Stimulated activated CD4-positive, alpha-beta T cell treated with anti-CD3 and anti-CD28 coated beads, Interleukin-4, amount 100 ng/mL, for 48 hours (primary cell): ENCODE results near the gene TMEM134.
"Not testable (repeated sequence)": the region's sequence is repeated elsewhere in the genome, so short reads cannot be mapped to it uniquely, and the experiment has no call there.

Experiments
- DNase-seq, 2 donors: peaks; one replicate each; pipeline ENCODE4 v3.0.0-alpha.2; 2020; ENCODE audit warnings: low read depth in 2 of 2

TMEM134 gene

GRCh38 chr11:67468759-67469507 is at the start of gene TMEM134:
TSS of gene TMEM134 (minus strand) at chr11:67469251. CDS start at chr11:67469192, 59 bp downstream.
- peak; percentile 89 to 95 for DNase-seq

- DNase-seq: no peak
Observed at GRCh38 chr11:67517784-67518552, 48.9 kb upstream of the TMEM134 start.

GRCh38 chr11:67516806-67517205 is 47.8 kb upstream of the TMEM134 start:
- DNase-seq: no peak

- no peak for DNase-seq
Observed at GRCh38 chr11:67514116-67514515, 45.1 kb upstream of the TMEM134 start.

- DNase-seq: not testable (repeated sequence)
Observed at GRCh38 chr11:67511558-67511957, 42.5 kb upstream of the TMEM134 start.

GRCh38 chr11:67510023-67510345 is 40.9 kb upstream of the TMEM134 start:
- DNase-seq: no peak

GRCh38 chr11:67508486-67509121 is 39.6 kb upstream of the TMEM134 start:
- peak; percentile 99 for DNase-seq

- peak; percentile 98 to 99 for DNase-seq
Observed at GRCh38 chr11:67507864-67508485, 38.9 kb upstream of the TMEM134 start, which contains the start of gene CDK2AP2. TSS of gene CDK2AP2 (minus strand) at chr11:67508162. CDS start at chr11:67508082, 80 bp downstream.

- no peak for DNase-seq
Observed at GRCh38 chr11:67507242-67507863, 38.3 kb upstream of the TMEM134 start.

- no peak for DNase-seq
Observed at GRCh38 chr11:67506426-67507051, 37.5 kb upstream of the TMEM134 start.

- DNase-seq: peak; percentile 89 to 92
Observed at GRCh38 chr11:67505605-67506396, 36.8 kb upstream of the TMEM134 start.

GRCh38 chr11:67504950-67505581 is 36.0 kb upstream of the TMEM134 start, which contains the start of gene PITPNM1:
TSS of gene PITPNM1 (minus strand) at chr11:67505363. CDS start at chr11:67504180, 1,183 bp downstream.
- peak; percentile 68 to 72 for DNase-seq

- DNase-seq: no peak
Observed at GRCh38 chr11:67504005-67504949, 35.2 kb upstream of the TMEM134 start.

- no peak for DNase-seq
Observed at GRCh38 chr11:67503119-67504004, 34.3 kb upstream of the TMEM134 start.

GRCh38 chr11:67502328-67502979 is 33.4 kb upstream of the TMEM134 start:
- no peak for DNase-seq

GRCh38 chr11:67501854-67502253 is 32.8 kb upstream of the TMEM134 start:
- DNase-seq: no peak
